Endothelial cell (in vitro differentiated cells): ENCODE data around the gene NUDT22. TPM values are rescaled to one million over a fixed set of nuclear protein-coding genes. Genes with fewer than 3 reads are reported as not detected.

Experiments used
- DNase-seq: peaks from one replicate; pipeline ENCODE4 v3.0.0; 2021; ENCODE audit warnings: low spot score
- H3K27ac Mint-ChIP-seq: one replicate; pipeline ENCODE4 v1.8.0; 2021; ENCODE audit warnings: mixed read lengths, inconsistent platforms; ENCODE audit not compliant: unreplicated experiment
- H3K27me3 Mint-ChIP-seq: one replicate; pipeline ENCODE4 v1.8.0; 2021; ENCODE audit warnings: mild to moderate bottlenecking, moderate library complexity, mixed read lengths, inconsistent platforms; ENCODE audit not compliant: unreplicated experiment
- H3K36me3 Mint-ChIP-seq: one replicate; pipeline ENCODE4 v1.8.0; 2021; ENCODE audit warnings: mild to moderate bottlenecking, low read depth, mixed read lengths, inconsistent platforms; ENCODE audit not compliant: unreplicated experiment
- H3K4me1 Mint-ChIP-seq: one replicate; pipeline ENCODE4 v1.8.0; 2021; ENCODE audit warnings: mild to moderate bottlenecking, mixed read lengths, inconsistent platforms; ENCODE audit not compliant: unreplicated experiment
- H3K4me3 Mint-ChIP-seq: one replicate; pipeline ENCODE4 v1.8.0; 2021; ENCODE audit warnings: mild to moderate bottlenecking, mixed read lengths, inconsistent platforms; ENCODE audit not compliant: unreplicated experiment
- H3K9me3 Mint-ChIP-seq: one replicate; pipeline ENCODE4 v1.8.0; 2021; ENCODE audit warnings: mixed read lengths, inconsistent platforms; ENCODE audit not compliant: unreplicated experiment
- CTCF ChIP-seq: fragments of 200-600 bp; sonication (generic); IDR thresholded peaks from one replicate; pipeline ENCODE4 v1.5.0; 2021; ENCODE audit warnings: antibody characterized with exemption; ENCODE audit not compliant: unreplicated experiment
- total RNA-seq: library from RNA; stranded (reverse); fragmentation: NEBNext Ultra II Directional; extraction: Animal tissue kit (Norgen Biotek cat#: 25700); gene quantifications from one replicate; pipeline ENCODE4 v1.2.1, GENCODE V29; 2021; ENCODE audit not compliant: unreplicated experiment

Gene NUDT22
- total RNA-seq, 1 donor from 2014 or later = 21.2 TPM

GRCh38 chr11:64252003-64252872 lies 26.2 kb downstream of the NUDT22 start:
- peak; percentile 38 for DNase-seq
- no peak for TF ChIP-seq CTCF
- no peaks in the 10 kb centered on the region for H3K9me3 Mint-ChIP-seq
- peaks cover 32% of the 10 kb centered on the region for H3K4me1 Mint-ChIP-seq
- H3K27me3 Mint-ChIP-seq = peaks cover 13% of the 10 kb centered on the region
- peak overlapping the region; percentile 91 for H3K4me3 Mint-ChIP-seq
- no peak overlapping the region for H3K27ac Mint-ChIP-seq
- H3K36me3 Mint-ChIP-seq = peaks cover 8% of the 10 kb centered on the region

GRCh38 chr11:64253043-64253442 lies 27.0 kb downstream of the NUDT22 start:
- Mint-ChIP-seq H3K4me1 (peaks cover 29% of the 10 kb centered on the region), H3K27me3 (peaks cover 11% of the 10 kb centered on the region), H3K4me3 (peak overlapping the region; percentile 59), H3K36me3 (peaks cover 4% of the 10 kb centered on the region), H3K9me3 (no peaks in the 10 kb centered on the region), H3K27ac (no peak overlapping the region)
- no peak for TF ChIP-seq CTCF
- DNase-seq = no peak

GRCh38 chr11:64253481-64253880 lies 27.4 kb downstream of the NUDT22 start:
- H3K27me3 Mint-ChIP-seq = peaks cover 11% of the 10 kb centered on the region

GRCh38 chr11:64254326-64254725 lies 28.3 kb downstream of the NUDT22 start:
- peaks cover 13% of the 10 kb centered on the region for H3K27me3 Mint-ChIP-seq
- peaks cover 19% of the 10 kb centered on the region for H3K4me1 Mint-ChIP-seq
- no peak overlapping the region for H3K4me3 Mint-ChIP-seq
- H3K27ac Mint-ChIP-seq = no peak overlapping the region
- TF ChIP-seq CTCF = no peak
- no peaks in the 10 kb centered on the region for H3K9me3 Mint-ChIP-seq
- H3K36me3 Mint-ChIP-seq = peaks cover 5% of the 10 kb centered on the region
- DNase-seq = no peak

More at GRCh38 chr11:64253481-64253880, 27.4 kb downstream of the NUDT22 start:
- Mint-ChIP-seq H3K4me1 (peaks cover 25% of the 10 kb centered on the region), H3K27ac (no peak overlapping the region), H3K9me3 (no peaks in the 10 kb centered on the region), H3K4me3 (peak overlapping the region; percentile 74), H3K36me3 (peaks cover 4% of the 10 kb centered on the region)
- no peak for TF ChIP-seq CTCF
- no peak for DNase-seq
